Measurements from ENCODE around the gene ALK.

ALK gene

GRCh38 chr2:29226808-29227207, 694.6 kb downstream of the ALK start:
- no peak for DNase-seq (ENCODE audit: low read depth in 2 of 2)

- no peak for DNase-seq (ENCODE audit: low read depth in 2 of 2)
Measured at GRCh38 chr2:29226375-29226774, 695.0 kb downstream of the ALK start.

GRCh38 chr2:29225814-29226213, 695.6 kb downstream of the ALK start:
- no peak for DNase-seq (ENCODE audit: low read depth in 2 of 2)

GRCh38 chr2:29224693-29225551, 696.5 kb downstream of the ALK start:
- DNase-seq (ENCODE audit: low read depth in 2 of 2) = no peak

GRCh38 chr2:29223851-29224692, 697.3 kb downstream of the ALK start:
- DNase-seq (ENCODE audit: low read depth in 2 of 2) = no peak

- no peak for DNase-seq (ENCODE audit: low read depth in 2 of 2)
Measured at GRCh38 chr2:29223257-29223656, 698.1 kb downstream of the ALK start.

GRCh38 chr2:29222381-29223179, 698.8 kb downstream of the ALK start:
- DNase-seq (ENCODE audit: low read depth in 2 of 2) = no peak

- no peak for DNase-seq (ENCODE audit: low read depth in 2 of 2)
Measured at GRCh38 chr2:29220506-29221270, 700.7 kb downstream of the ALK start.

GRCh38 chr2:29219374-29219773, 702.0 kb downstream of the ALK start:
- DNase-seq (ENCODE audit: low read depth in 2 of 2) = no peak

- no peak for DNase-seq (ENCODE audit: low read depth in 2 of 2)
Measured at GRCh38 chr2:29218550-29219125, 702.7 kb downstream of the ALK start.

GRCh38 chr2:29218071-29218470, 703.3 kb downstream of the ALK start:
- no peak for DNase-seq (ENCODE audit: low read depth in 2 of 2)

GRCh38 chr2:29216609-29216909, 704.8 kb downstream of the ALK start:
- DNase-seq (ENCODE audit: low read depth in 2 of 2) = no peak

GRCh38 chr2:29215739-29216608, 705.4 kb downstream of the ALK start:
- DNase-seq (ENCODE audit: low read depth in 2 of 2) = no peak

- no peak for DNase-seq (ENCODE audit: low read depth in 2 of 2)
Measured at GRCh38 chr2:29215073-29215472, 706.3 kb downstream of the ALK start.

GRCh38 chr2:29213888-29214291, 707.5 kb downstream of the ALK start:
- DNase-seq (ENCODE audit: low read depth in 2 of 2) = no peak

- DNase-seq (ENCODE audit: low read depth in 2 of 2) = no peak
Measured at GRCh38 chr2:29212009-29212408, 709.4 kb downstream of the ALK start.

- DNase-seq (ENCODE audit: low read depth in 2 of 2) = no peak
Measured at GRCh38 chr2:29209551-29209950, 711.8 kb downstream of the ALK start.

GRCh38 chr2:29207352-29208148, 713.8 kb downstream of the ALK start:
- DNase-seq (ENCODE audit: low read depth in 2 of 2) = no peak

GRCh38 chr2:29206941-29207340, 714.4 kb downstream of the ALK start:
- no peak for DNase-seq (ENCODE audit: low read depth in 2 of 2)
